Inferior parietal cortex (tissue), 1 donor: Measurements from ENCODE around the gene GSTCD.
"Not testable (repeated sequence)": the region's sequence is repeated elsewhere in the genome, so short reads cannot be mapped to it uniquely, and the experiment has no call there.

Experiments
- DNase-seq: peaks from one replicate; pipeline ENCODE4 v3.0.0-alpha.2; 2016; ENCODE audit errors: extremely low spot score

Gene GSTCD

DNA sequence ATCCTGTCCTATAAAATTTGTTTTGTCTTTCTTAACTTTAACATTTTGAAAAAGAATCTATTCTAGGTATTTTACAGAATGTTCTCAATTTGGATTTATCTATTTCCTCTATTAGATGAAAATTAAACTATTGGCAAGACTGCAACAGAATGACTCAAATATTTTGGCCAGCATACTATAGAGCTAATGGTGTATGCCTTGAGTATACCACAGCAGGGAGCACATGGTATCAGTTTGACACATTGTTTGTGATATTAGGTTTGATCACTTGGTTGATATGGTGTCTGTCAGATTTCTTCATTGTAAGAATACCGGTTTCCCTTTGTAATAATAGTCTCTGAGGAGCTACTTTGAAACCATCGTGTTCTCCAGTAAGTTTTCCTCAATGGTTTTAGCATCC lies 98.9 kb downstream of the GSTCD start:
- DNase-seq = no peak

DNA sequence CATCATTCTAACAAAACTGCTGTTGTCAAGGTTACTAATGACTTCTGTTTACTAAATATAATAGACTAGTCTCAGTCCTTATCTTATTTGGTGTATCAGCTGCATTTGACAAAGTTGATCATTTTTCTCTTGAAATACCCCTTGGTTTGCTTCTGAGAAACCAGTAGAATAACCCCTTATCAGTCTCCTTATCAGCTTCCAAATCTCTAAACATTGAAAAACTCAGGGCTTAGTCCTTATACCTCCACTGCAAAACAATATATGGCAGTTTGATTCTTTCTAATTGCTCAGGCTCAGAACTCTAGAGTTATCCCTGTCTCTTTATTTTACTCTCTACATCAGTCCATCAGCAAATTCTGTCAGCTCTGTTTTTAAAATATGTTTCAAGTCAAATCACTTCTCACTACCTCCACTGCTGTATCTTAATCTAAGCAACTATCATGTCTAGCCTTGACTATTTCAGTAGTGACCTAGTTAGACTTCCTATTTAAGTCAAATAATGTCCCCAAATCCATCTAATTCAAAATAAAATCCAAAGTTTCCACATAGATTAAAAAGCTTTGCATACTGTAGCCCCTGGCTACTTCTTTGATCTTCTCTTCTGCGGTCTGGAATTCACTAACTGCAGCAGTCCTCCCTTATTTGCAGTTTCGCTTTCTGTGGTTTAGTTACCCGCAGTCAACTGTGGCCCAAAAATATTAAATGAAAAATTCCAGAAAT lies 99.6 kb downstream of the GSTCD start:
- DNase-seq = no peak

DNA sequence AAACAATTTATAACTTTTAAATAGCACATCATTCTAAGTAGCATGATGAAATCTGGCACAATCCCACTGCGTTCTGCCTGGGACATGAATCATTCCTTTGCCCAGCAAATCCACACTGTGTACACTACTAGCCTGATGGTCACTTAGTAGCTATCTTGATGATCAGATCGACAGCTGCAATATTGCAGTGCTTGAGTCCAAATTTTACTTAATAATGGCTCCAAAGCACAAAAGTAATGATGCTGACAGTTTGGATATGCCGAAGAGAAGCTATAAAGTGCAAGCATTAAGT lies 100.1 kb downstream of the GSTCD start:
- DNase-seq = no peak

DNA sequence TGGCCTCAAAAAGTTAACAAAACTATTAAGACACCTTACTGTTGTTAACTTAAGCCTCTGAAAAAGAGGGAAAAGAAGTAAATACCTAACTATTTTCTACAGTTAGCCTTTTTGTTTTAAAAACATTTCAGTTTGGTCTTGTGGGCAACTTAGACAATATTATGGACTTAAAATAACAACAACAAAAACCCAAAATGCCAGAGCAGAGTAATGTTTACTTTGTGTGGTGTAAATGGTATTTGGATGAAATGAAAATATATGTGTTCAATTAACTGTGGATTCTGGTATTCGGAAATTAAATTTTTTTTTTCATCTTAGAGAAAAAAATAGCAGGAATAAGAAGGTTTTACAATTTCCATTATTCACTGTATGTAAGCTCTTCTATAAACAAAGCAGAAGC lies 107.1 kb downstream of the GSTCD start:
- no peak for DNase-seq

DNA sequence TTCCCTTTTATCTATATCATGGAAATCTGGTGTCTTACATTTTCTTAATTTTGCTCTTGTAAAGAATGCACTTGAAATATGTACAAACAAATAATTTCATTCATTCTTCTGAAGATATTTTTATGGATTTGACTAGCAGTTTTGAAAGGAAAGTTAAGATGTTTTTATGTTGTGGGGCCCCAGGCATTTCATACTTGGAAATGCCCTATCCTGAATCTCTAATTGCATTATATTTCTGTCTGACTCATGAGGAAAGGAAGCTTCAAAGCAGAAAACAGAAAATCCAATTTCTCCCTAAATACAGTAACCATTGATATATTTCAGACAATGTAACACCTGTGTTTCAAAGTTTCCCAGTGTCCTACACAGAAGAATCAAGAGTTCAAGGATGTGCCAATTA lies 113.5 kb downstream of the GSTCD start:
- DNase-seq = no peak

DNA sequence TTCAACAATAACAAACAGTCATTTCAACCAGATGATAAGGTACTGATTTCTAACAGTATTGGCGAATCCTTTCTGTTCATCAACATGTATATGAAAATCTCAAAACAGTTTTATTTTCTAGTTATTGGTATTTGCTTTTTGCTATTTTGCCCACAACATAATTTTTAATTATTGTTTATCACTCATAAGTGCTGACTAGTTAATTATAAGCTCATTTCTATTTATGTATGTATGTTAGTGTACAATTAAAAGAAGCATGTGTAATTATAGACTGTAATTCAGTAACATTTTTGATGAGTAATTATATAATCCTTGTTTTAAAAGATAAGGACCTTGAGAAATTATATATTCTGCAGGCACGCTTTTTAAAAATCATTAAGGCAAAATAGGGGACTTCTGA lies 119.5 kb downstream of the GSTCD start:
- DNase-seq = no peak

DNA sequence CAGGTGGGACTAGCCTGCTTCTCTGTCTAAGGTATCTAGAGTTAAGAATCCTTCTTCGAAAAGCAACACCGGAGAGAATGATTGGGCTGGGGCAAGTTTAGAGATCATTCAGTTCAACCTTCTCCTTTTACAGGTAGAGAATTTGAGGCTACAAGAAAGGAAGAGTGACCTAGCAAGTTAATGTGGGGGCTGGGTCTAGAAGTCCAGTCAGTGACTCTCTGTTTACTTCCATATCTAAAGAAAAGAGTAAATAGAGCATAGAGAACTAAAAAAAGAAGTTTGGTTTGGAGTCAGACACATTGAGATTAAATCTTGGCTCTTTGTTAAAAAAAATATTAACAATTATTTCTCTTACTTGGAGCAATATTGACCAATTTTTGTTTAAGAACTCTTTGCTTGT lies 122.6 kb downstream of the GSTCD start:
- DNase-seq = no peak

DNA sequence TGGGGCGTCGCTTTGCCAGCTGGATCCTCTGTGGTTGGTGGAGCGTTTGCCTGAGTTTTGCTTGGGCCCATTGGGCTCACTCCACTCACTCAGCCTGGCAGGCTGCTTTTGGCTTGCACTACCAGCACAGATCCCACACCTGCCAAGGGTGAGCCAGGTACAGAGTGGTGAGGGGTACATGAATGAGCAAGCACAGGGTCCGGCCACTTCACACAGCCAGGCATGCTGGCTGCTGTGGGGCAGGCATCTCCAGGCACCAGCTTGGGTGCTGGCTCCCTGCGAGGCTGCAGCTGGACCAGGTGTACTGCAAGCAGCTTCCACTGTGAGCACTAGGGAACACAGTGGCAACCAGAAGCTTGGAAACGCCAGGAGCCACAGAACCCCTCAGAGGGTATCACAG lies 126.6 kb downstream of the GSTCD start:
- DNase-seq = no peak

DNA sequence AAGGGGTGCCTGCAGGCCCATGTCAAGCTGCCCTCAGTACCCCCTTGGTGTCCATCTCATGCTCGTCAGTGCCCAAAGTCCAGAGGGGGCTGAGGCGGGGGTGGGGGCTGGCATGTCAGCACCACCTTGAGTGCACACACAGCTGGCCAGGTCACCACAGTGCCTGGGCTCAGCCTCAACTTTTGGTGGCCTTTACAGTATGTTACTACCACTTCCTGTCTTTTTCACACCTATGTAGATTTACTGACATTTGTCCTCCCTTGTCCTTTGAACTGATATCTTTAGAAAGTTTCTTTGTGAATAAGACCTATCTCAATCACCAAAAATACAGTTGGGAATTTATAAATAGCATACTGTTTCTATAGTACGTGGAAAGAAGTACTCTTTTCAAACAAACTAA lies 128.0 kb downstream of the GSTCD start:
- no peak for DNase-seq

DNA sequence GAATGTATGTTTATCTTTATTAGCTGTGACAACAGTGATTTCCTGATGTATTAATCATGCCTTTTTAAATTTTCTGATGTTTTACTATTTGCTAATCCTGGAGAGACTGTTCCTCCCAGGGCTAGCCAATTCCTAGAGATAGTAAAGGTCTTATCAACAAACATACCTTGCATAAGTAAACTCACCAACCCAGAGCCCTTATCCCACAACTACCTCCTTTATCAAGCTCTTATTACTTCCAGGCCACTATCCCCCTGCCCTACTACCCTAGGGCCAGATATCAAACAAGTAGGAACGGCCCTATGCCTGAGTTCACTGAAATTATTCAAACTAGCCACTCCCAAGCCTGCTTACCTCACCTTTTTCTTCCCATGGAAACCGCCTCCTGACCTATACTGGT lies 128.5 kb downstream of the GSTCD start:
- no peak for DNase-seq

DNA sequence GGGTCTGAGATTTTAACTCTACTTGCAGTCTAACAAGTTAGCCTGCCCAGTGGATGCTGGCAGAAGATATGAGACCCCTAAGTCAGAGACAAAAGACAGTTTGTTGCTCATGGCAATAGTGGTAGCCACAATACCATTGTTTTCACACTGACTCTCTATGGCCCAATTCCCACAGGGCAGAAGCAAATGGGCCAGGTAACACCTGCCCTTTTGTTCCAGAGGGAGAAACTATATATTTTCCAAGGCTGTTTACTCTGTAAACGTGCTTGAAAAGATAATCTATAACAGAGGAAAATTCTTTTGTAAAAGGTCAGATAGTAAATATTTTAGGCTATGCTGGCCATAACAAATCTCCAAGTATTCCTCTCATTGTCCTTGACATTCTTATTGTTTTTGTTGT lies 129.5 kb downstream of the GSTCD start:
- no peak for DNase-seq

DNA sequence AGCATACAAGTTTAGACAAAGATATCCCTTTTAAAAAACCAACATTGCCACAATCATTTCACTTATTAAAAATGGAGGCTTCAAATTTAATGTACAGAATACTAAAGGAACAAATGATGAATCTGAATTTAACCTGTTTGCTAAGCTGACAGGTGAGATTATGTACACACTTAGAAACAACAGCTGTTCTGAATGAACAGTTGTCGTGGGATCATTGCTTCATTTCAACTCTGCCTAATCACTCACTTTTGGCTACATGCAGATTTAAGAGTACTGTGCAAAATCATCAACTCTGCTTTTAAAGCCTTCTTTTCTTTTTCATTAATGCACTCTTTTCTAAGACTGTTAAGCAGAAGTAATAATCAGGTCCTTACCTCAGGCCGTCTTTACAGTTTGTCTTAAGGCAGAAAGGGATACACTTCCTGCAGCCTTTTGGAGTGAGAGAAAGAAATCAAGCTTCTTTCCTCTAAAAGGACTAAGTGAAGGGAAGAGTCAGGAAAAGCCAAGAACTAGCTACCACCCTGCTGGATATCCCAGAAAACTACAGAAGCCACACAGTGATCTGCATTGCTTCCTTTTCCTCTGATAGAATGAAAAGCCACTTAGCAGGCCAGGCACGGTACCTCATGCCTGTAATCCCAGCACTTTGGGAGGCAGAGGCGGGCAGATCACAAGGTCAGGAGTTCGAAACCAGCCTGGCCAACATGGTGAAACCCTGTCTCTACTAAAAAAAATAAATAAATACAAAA lies 132.0 kb downstream of the GSTCD start:
- no peak for DNase-seq

DNA sequence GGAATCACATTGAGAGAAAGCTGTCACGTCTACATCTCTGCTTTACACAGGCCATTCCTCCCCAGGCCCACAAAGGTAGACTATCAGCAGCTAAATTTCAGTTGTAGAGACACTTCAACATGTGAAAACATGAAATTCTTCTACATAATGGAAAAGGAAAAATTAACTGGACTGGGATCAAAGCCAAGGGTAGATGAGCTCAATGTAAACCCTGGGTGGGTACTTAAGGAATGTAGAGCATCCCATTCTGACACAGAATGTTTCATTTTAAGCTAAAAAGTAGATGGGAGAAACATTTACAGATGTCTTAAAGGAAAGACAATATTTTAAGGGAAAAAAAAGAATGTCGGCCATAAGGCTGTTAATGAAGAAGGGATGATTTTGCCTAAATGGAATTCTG lies 135.4 kb downstream of the GSTCD start:
- no peak for DNase-seq

DNA sequence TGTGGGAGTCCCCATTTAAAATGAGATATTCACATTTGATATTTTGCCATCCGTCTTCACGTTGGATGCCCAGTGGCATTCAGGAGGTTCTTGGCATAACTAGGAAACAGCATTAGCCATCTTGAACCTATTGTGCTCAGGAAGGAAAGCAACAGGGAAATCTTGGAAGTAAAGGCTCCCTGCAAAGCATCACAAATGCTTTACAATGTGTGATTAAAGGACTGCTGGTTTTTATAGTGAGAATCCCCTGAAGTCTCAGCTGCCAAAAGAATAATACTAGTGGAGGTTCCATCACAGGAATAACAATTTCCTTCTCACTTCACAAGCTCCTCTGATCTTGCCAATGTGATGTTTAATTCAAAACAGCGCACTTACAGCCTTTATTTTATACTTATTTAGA lies 137.0 kb downstream of the GSTCD start:
- no peak for DNase-seq

DNA sequence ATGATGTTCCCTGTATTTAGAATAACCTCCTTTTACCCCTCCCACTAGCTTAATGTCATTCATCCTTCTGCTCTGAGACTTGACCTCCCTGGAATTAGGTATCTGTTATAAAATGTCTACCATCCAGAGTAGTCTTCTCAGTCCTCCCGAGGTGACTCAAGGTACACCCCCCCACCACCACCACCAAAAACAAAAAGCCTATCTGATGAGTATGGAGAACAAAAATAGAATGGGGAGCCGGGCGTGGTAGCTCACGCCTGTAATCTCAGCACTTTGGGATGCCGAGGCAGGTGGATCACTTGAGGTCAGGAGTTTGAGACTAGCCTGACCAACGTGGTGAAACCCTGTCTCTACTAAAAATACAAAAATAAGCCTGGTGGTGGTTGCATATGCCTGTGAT lies 139.8 kb downstream of the GSTCD start:
- not testable (repeated sequence) for DNase-seq

DNA sequence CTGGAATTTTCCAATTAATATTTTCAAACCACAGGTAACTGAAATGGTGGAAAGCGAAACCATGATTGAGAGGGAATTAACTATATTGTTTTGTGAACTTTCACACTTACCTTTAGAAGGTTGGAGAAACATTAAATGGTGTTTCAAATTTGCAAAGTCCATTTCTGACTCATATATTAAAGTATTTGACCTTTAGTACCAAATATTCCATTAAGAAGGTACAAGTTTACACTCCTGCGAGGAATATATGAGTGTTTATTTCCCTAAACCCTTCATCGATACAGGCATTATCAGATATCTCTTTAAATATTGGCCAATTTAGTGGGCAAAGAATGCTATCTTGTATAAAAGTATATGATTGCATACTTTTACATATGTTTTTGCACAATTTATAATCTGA lies 142.6 kb downstream of the GSTCD start:
- no peak for DNase-seq

DNA sequence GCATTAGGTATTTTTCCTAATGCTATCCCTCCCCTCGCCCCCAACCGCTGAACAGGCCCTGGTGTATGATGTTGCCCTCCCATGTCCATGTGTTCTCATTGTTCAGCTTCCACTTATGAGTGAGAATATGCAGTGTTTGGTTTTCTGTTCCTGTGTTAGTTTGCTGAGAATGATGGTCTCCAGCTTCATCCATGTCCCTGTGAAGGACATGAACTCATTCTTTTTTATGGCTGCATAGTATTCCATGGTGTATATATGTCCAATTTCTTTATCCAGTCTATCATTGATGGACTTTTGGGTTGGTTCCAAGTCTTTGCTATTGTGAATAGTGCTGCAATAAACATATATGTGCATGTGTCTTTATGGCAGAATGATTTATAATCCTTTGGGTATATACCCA lies 143.6 kb downstream of the GSTCD start:
- not testable (repeated sequence) for DNase-seq

DNA sequence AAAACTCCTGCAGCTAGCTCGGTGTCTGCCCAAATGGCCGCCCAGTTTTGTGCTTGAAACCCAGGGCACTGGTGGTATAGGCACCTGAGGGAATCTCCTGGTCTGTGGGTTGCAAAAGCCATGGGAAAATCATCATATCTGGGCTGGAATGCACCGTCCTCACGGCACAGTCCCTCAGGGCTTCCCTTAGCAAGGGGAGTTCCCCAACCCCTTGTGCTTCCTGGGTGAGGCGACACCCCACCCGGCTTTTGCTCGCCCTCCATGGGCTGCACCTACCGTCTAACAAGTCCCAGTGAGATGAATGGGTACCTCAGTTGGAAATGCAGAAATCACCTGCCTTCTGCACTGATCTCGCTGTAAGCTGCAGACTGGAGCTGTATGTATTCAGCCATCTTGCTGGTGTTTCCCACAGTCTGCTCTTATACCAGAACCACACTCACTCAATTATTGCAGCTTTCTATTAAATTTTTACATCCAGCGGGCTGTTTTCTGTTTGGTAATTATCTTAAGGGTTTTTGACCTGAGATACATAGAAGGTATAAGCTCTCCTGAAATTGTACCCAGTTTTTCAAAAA lies 150.0 kb downstream of the GSTCD start:
- no peak for DNase-seq

DNA sequence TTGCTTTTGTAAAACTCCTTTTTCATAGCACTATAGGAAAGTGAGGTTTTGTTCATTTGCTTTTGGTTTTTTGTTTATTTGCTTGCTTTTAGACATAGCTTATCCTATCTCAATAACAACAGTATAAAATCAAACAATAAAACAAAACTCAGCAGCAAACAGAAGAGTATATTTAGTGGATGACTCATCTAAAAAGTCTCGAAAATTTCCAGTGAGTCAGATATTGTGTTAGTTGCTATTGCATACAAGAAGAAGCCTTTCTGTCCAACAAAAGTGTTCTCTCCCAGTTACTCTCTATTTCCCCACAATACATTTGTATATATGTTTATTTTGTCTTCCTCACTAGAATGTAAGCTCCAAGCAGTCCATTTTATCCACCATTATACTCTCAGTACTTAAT lies 150.6 kb downstream of the GSTCD start:
- no peak for DNase-seq

DNA sequence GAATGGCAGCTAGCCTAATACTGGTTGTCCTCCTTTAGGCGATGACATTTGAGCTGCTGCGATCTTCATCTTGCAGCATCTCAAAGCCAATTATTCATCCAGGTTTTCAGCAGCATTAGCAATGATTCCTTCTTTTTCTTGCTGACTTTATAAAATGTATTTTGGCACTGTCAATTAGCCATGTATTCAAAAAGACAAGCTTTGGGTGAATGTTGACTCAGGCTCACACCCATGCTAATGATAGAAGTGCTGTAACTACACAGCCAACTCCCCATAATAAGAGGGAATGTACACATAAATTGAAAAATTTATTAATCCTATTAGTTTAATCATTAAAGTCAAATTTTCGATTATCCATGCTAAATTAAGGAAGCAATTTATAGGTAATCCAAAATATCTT lies 162.4 kb downstream of the GSTCD start:
- no peak for DNase-seq

DNA sequence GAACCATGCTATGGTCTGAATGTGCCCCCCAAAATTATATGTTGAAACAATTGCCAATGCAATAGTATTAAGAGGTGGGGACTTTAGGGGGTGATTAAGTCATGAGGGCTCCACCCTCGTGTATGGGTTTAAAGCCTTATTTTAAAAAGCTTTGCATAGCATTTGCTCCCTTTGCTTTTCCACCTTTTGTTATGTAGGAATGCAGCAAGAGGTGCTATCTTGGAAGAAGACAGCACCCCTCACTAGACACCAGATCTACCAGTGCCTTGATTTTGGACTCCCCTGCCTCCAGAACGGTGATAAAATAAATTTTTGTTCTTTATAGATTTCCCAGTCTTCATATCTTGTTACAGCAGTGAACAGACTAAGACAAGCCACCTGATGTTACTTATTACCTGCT lies 163.4 kb downstream of the GSTCD start:
- no peak for DNase-seq

DNA sequence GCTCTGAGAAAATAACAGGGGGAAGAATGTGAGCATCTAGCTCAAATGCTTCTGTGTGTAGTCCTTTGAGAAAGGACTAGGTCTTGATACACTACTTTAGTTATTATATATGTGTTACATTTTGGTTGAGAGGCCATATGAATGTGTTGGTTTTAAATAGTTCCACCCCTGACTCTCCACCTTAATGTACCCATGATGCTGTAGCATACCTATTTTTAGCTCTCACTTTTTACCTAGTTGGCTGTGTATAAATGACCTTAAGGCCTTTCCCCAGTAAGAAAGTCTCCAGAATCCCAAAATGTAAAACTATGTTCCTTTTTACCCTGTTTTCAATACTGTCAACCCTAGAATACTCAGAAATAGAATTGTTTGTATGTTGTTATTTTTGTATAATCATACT lies 166.6 kb downstream of the GSTCD start:
- no peak for DNase-seq

DNA sequence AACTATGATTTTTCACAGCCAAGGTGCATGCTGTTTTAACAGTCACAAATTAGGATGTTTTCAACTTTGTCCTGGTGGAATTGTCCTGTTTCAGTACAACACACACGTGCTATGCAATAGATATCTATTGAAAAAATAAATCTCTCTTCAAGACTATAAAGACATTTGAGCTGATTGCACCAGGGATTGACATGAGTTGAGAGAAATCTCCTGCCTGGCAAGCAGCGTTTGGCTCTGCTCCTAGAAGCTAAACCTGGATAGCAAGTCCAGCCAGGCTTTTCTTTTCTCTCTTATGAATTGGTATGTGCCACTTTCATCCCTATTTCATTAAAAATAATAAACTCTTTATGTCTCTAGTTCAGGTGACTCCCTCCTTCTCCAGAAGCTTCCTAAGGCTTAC lies 170.1 kb downstream of the GSTCD start:
- no peak for DNase-seq

DNA sequence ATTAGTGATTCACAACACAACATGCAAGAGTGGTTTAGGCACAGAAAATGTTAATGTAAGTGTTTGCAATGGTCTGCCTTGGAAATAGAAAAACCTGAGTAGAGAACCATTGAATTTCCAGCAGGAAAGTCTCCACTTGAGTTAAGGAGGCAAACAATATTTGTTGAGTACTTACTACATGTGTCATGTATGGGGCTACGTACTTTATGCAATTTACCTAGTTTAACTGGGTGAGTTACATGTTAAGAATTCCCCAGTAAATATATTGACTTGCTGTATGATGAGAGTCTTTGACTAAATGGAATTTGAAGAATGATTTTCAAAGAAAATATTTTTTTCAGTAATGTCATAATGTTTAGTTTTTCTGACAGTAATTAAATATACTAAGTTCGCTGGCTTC lies 178.9 kb downstream of the GSTCD start:
- no peak for DNase-seq
